Tibial nerve (tissue), 4 donors: ENCODE results near the gene ZBTB1.

Experiments
- CTCF ChIP-seq, 5 experiments: fragments of 200-600 bp in 3 of 5; fragments of 450-650 bp in 2 of 5; sonication (generic) in 3 of 5; IDR thresholded peaks; one replicate each; pipeline ENCODE4 v1.5.1; 2016 to 2019; ENCODE audit warnings: antibody characterized with exemption in 5 of 5, mild to moderate bottlenecking in 3 of 5, moderate library complexity in 2 of 5
- EP300 ChIP-seq, 2 donors: sonication (generic); formaldehyde crosslinking; IDR thresholded peaks; one replicate each; pipeline ENCODE4 v1.6.1; 2017; ENCODE audit warnings: antibody characterized with exemption in 2 of 2, mild to moderate bottlenecking in 1 of 2

- no peak for TF ChIP-seq CTCF (IDR thresholded peaks at IDR 0.05)
- TF ChIP-seq EP300 (IDR thresholded peaks at IDR 0.05), result no peak
Observed at GRCh38 chr14:64459405-64460136, 45.0 kb upstream of the ZBTB1 start.
